OCI-LY3 (cell line): ENCODE data around the gene GARIN5A.

Experiments used
- H2AFZ ChIP-seq: fragments of 200-600, 300-600 bp; shearing (Covaris generic); 2 replicates; pipeline ENCODE4 v1.6.0; 2014; ENCODE audit warnings: antibody characterized with exemption, low read depth, low read length
- H3K27ac ChIP-seq: fragments of 200-600, 300-600 bp; sonication (generic); 2 replicates; pipeline ENCODE4 v1.5.1; 2014; ENCODE audit warnings: mild to moderate bottlenecking, low read length, moderate library complexity, mixed read lengths
- H3K27me3 ChIP-seq: fragments of 200-600, 300-600 bp; sonication (generic); 2 replicates; pipeline ENCODE4 v1.6.1; 2014; ENCODE audit warnings: low read depth, low read length, mixed read lengths
- H3K36me3 ChIP-seq: fragments of 200-600, 300-600 bp; sonication (generic); replicated peaks from 2 replicates; pipeline ENCODE3; 2014; ENCODE audit warnings: low read depth, low read length, mixed read lengths
- H3K4me1 ChIP-seq: fragments of 300-600, 200-600 bp; sonication (generic); 2 replicates; pipeline ENCODE4 v1.6.1; 2014; ENCODE audit warnings: low read length, mixed read lengths
- H3K4me2 ChIP-seq: fragments of 200-600, 300-600 bp; sonication (generic); 2 replicates; pipeline ENCODE4 v1.6.1; 2014; ENCODE audit warnings: low read length, mixed read lengths
- H3K4me3 ChIP-seq: fragments of 300-600, 200-600 bp; sonication (generic); 2 replicates; pipeline ENCODE4 v1.5.1; 2014; ENCODE audit warnings: antibody characterized with exemption, mild to moderate bottlenecking, low read length, moderate library complexity
- H3K79me2 ChIP-seq: fragments of 300-600, 200-600 bp; shearing (Covaris generic); 2 replicates; pipeline ENCODE4 v1.6.1; 2014; ENCODE audit warnings: mild to moderate bottlenecking, low read length, mixed read lengths
- H3K9ac ChIP-seq: fragments of 300-600, 200-600 bp; shearing (Covaris generic); 2 replicates; pipeline ENCODE4 v1.6.0; 2014; ENCODE audit warnings: mild to moderate bottlenecking, low read length, moderate library complexity
- H3K9me3 ChIP-seq: fragments of 200-600, 300-600 bp; shearing (Covaris generic); 2 replicates; pipeline ENCODE4 v1.6.1; 2014; ENCODE audit warnings: low read length, mixed read lengths; ENCODE audit not compliant: insufficient read depth
- H4K20me1 ChIP-seq: fragments of 200-600, 300-600 bp; sonication (generic); 2 replicates; pipeline ENCODE4 v1.6.1; 2016; ENCODE audit warnings: low read length, mixed read lengths; ENCODE audit not compliant: insufficient read depth
- EZH2phosphoT487 ChIP-seq: fragments of 200-600 bp; shearing (Covaris generic); IDR thresholded peaks from 2 replicates; pipeline ENCODE4 v1.6.1; 2018; ENCODE audit warnings: antibody characterized with exemption, mixed run types, low read depth
- TF ChIP-seq, protein P1 (sequence below): fragments of 200-600, 300-600 bp; sonication (generic); IDR thresholded peaks from 2 replicates; pipeline ENCODE4 v1.5.1; 2014; ENCODE audit warnings: antibody characterized with exemption, low read length, low read depth

The GARIN5A gene

DNA sequence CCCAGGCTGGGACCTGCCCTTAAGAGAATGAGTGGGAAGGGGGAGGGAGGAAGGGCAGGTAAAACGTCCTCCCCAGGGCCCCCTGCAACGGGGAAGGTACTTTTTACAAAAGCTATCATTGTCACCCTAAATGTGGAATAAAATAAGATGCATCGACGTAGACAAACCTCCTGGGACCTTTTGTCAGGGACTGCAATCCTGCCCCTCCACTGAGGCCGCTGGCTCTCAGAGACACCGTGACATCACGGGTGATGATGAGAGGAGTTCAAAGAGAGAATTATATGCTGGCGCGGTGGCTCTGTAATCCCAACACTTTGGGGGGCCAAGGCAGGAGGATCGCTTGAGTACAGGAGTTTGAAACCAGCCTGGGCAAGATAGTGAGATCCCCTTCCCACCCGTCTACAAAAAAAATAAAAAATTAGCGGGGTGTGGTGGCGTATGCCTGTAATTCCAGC is 45.7 kb downstream of the GARIN5A start:
- no peaks in the 10 kb centered on the region for H3K79me2 ChIP-seq
- H3K4me2 ChIP-seq = peak overlapping the region; percentile 100
- peaks cover 25% of the 10 kb centered on the region for H3K36me3 ChIP-seq
- 0 out of 2 replicates have a peak, but pooled peaks cover 12% of the 10 kb centered on the region for H3K27me3 ChIP-seq
- TF ChIP-seq EZH2phosphoT487 = no peak
- TF ChIP-seq, protein P1, sequence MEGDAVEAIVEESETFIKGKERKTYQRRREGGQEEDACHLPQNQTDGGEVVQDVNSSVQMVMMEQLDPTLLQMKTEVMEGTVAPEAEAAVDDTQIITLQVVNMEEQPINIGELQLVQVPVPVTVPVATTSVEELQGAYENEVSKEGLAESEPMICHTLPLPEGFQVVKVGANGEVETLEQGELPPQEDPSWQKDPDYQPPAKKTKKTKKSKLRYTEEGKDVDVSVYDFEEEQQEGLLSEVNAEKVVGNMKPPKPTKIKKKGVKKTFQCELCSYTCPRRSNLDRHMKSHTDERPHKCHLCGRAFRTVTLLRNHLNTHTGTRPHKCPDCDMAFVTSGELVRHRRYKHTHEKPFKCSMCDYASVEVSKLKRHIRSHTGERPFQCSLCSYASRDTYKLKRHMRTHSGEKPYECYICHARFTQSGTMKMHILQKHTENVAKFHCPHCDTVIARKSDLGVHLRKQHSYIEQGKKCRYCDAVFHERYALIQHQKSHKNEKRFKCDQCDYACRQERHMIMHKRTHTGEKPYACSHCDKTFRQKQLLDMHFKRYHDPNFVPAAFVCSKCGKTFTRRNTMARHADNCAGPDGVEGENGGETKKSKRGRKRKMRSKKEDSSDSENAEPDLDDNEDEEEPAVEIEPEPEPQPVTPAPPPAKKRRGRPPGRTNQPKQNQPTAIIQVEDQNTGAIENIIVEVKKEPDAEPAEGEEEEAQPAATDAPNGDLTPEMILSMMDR = no peak
- no peak overlapping the region for H2AFZ ChIP-seq
- peak overlapping the region; percentile 98 for H3K9ac ChIP-seq
- peaks cover 17% of the 10 kb centered on the region for H4K20me1 ChIP-seq
- peaks cover 61% of the 10 kb centered on the region for H3K4me1 ChIP-seq
- peak overlapping the region; percentile 90 for H3K27ac ChIP-seq
- peak overlapping the region; percentile 82 for H3K4me3 ChIP-seq
- no peaks in the 10 kb centered on the region for H3K9me3 ChIP-seq

DNA sequence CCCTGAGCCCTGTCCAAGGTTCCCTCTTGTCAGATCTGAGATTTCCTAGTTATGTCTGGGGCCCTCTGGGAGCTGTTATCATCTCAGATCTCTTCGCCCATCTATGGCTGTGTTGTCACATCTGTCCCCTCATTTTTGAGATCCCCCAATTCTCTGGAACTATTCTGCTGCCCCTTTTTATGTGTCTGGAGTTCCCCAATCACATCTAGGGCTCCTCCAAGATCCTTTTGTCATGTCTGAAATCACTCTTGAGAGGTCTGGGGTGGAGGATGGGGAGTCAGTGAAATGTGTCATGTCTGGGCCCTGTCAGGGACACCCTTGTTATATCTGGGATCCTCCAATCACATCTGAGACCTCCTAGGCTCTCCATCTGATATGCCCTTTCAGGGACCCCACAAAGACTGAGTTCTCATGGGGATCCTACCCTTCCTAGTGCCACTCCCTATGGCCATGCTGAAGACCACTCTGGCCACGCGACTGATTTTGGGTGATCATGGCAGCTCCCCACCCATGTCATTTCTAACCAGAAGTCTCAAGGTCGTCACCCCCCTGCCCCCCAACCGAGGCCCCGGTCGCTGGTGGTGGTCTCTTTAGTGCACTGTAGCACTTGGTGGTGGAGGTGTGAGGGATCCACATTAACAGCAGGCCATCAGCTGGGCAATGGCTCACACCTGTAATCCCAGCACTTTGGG is 47.7 kb downstream of the GARIN5A start:
- Histone ChIP-seq H3K9ac (peak overlapping the region; percentile 12; the same call in 1 of the 2 replicates), H4K20me1 (peaks cover 23% of the 10 kb centered on the region), H3K27ac (peak overlapping the region; percentile 90), H3K9me3 (no peaks in the 10 kb centered on the region), H3K79me2 (no peaks in the 10 kb centered on the region), H3K36me3 (peaks cover 37% of the 10 kb centered on the region), H3K4me3 (no peak overlapping the region), H3K4me2 (no peak overlapping the region), H2AFZ (no peak overlapping the region), H3K27me3 (0 out of 2 replicates have a peak, but pooled peaks cover 5% of the 10 kb centered on the region), H3K4me1 (peaks cover 53% of the 10 kb centered on the region)
- no peak for TF ChIP-seq EZH2phosphoT487

DNA sequence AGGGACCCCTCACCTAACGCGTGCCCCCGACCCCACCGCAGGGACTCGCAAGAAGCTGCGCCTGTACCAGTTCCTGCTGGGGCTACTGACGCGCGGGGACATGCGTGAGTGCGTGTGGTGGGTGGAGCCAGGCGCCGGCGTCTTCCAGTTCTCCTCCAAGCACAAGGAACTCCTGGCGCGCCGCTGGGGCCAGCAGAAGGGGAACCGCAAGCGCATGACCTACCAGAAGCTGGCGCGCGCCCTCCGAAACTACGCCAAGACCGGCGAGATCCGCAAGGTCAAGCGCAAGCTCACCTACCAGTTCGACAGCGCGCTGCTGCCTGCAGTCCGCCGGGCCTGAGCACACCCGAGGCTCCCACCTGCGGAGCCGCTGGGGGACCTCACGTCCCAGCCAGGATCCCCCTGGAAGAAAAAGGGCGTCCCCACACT is 48.6 kb downstream of the GARIN5A start:
- Histone ChIP-seq H3K27me3 (no peaks in the 10 kb centered on the region), H3K4me3 (no peak overlapping the region), H3K9me3 (no peaks in the 10 kb centered on the region), H3K36me3 (peaks cover 46% of the 10 kb centered on the region), H3K9ac (peak overlapping the region; percentile 12; the same call in 1 of the 2 replicates), H2AFZ (no peak overlapping the region), H3K27ac (peak overlapping the region; percentile 90), H4K20me1 (peaks cover 33% of the 10 kb centered on the region), H3K79me2 (0 out of 2 replicates have a peak, but pooled peaks cover 5% of the 10 kb centered on the region), H3K4me1 (peaks cover 50% of the 10 kb centered on the region), H3K4me2 (peak overlapping the region; percentile 7; the same call in 1 of the 2 replicates)
- TF ChIP-seq EZH2phosphoT487 = no peak
- TF ChIP-seq, protein P1 = no peak

DNA sequence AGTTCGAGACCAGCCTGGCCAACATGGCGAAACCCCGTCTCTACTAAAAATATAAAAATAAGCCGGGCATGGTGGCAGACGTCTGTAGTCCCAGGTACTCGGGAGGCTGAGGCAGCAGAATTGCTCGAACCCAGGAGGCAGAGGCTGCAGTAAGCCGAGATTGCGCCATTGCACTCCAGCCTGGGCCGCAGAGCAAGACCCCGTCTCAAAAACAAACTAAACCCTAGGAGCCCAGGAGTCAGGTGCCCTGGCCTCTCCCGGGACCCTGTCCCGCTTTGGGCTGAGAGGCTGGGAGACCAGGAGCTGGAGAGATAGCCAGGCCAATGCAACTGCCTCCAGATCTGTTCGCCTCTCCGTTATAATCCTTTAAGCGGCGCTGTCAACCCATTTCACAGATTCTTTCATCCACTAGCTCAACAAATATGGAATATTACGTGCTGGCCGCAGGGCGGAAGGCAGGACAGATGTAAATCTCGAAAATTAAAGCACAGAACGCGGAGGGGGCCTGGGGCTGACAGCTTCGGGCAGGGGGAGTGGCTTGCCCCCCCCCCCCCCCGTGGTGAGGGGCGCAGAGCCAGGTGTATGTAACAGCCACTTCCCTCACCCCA is 49.2 kb downstream of the GARIN5A start:
- Histone ChIP-seq H3K9me3 (no peaks in the 10 kb centered on the region), H3K27ac (peak overlapping the region; percentile 90), H3K9ac (peak overlapping the region; percentile 8; the same call in 1 of the 2 replicates), H4K20me1 (peaks cover 38% of the 10 kb centered on the region), H3K4me1 (peaks cover 50% of the 10 kb centered on the region), H2AFZ (no peak overlapping the region), H3K36me3 (peaks cover 52% of the 10 kb centered on the region), H3K79me2 (peaks cover 10% of the 10 kb centered on the region), H3K4me3 (no peak overlapping the region), H3K4me2 (peak overlapping the region; percentile 7; the same call in 1 of the 2 replicates), H3K27me3 (no peaks in the 10 kb centered on the region)
- TF ChIP-seq EZH2phosphoT487 = no peak
- TF ChIP-seq, protein P1 = no peak
